ENCODE results near the gene IPO4.

IPO4 gene

DNA sequence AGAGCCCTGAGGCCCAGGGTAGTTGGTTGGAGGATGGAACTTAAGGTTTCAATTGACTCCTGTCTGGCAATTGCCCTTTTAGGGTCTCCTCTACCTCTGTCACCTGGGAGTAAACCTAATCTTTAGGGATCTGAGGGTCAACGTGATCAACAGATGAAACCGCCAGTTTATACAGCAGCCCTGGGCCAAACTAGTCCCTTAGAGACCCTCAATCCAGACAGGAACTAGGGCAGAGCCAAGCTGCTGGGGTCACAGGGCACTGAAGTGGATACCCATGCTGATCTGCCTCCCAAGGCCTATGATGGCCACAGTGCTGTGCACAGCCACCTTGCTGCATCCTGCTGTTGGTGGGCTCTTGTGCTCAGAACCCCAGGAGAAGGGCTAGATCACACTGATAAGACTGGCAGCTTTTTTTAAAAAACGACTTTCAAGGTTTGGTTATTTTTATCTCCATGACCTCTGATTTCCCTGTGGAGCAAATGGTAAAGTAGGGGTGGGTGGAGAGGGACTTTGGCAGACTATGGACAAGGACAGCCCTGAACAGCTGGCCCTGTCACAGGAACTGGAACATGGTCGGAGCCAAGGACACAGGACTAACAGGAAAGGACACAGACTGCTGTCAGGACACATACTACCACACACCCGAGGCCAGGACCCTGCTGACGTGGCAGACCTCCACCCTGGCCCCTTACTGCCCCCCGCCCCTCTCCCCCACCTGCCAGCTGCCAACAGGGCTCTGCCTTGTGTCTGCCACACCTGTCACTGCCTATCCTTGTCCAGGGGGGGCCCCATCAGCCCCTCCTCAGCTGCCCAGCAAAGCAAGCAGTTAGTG lies 57.7 kb downstream of the IPO4 start:
- peaks cover 5% of the 10 kb centered on the region for H3K4me1 ChIP-seq (ENCODE audit: insufficient read depth, low read length)
- H3K9ac ChIP-seq (ENCODE audit: low read length) = no peak overlapping the region
- no peaks in the 10 kb centered on the region for H3K36me3 ChIP-seq (ENCODE audit: insufficient read depth, low read length)
- no peaks in the 10 kb centered on the region for H3K9me3 ChIP-seq (ENCODE audit: low read length)
- no peak overlapping the region for H3K4me3 ChIP-seq (ENCODE audit: low read depth in 1 of 2, low read length in 2 of 2)
- H3K27ac ChIP-seq (ENCODE audit: low read depth, low read length) = no peak overlapping the region
- H3K27me3 ChIP-seq (ENCODE audit: control insufficient read depth in 1 of 2, insufficient read depth in 2 of 2, low read length in 2 of 2) = no peaks in the 10 kb centered on the region

DNA sequence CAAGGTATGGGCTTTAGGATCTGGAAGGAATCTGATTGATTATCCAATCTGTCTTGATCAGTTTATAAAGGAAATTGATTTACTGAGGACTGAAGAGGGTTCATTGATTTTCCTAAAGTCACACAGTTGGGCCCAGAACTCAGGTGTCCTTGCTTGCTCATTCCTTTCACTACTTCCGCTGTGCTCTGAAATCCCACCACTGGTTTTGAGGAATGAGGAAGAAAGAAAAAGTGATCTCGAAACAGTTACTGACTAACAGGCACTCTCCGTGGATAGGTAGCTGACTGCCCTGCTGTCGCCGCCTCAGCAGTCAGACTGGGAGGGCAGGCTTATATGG lies 58.3 kb downstream of the IPO4 start, which contains the start of gene FITM1:
FITM1 (plus strand) TSS at position 280 of the 337 bp plus-strand sequence. CDS start 905 bp downstream, outside the sequence.
- Histone ChIP-seq H3K4me1 (ENCODE audit: insufficient read depth, low read length) (peaks cover 2% of the 10 kb centered on the region), H3K9me3 (ENCODE audit: low read length) (no peaks in the 10 kb centered on the region), H3K36me3 (ENCODE audit: insufficient read depth, low read length) (no peaks in the 10 kb centered on the region), H3K27ac (ENCODE audit: low read depth, low read length) (no peak within 1 kb of the TSS), H3K27me3 (ENCODE audit: control insufficient read depth in 1 of 2, insufficient read depth in 2 of 2, low read length in 2 of 2) (no peaks in the 10 kb centered on the region), H3K9ac (ENCODE audit: low read length) (no peak within 1 kb of the TSS), H3K4me3 (ENCODE audit: low read depth in 1 of 2, low read length in 2 of 2) (no peak within 1 kb of the TSS)

Data from muscle layer of colon (tissue), 2 donors.